ENCODE data around the gene ATXN1. TPM values are rescaled to one million over a fixed set of nuclear protein-coding genes. Genes with fewer than 3 reads are reported as not detected.

Gene ATXN1
- total and polyA plus RNA-seq, 2 experiments from 2014 or later = 14.2 to 20.1 TPM

DNA sequence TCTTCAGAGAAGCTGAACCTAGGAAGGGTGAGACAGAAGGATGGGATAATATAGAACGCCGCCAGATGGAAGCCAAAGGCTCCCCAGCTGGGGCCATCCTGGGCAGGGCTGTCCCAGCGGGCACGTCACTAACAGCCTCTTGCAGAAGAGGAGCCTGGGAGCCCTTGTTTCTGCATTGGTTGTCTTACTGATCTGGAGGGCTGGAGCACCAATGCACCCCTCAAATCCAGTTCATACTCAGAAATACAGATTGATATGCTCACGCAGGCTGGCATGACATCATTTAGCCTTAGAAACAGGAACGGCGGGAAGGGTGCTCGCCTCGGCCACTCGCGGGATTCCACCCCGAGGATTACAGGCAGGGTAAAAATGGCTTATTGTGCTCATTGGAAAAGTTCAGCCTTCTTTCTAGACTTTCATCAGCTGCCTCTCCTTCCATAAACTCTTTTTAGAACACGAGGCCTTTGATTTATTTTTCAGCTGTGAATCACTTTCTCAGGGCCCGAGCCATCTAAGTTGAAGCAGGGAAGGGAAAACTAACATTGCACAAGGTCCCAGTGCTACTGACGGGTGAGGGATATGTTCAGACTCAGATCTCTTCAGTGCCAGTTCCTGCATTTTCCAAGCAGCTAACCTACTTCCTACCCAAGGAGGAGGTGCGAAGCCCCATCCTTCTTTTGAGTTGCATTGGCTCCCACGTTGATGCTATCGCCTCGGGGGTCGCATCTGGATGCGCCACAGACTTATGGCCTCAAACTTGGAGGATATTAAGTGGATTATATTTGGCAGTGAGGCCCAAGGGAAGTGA, 440.5 kb downstream of the ATXN1 start:
- Histone ChIP-seq H3K9me2 (ENCODE audit: insufficient read depth) (no peaks in the 10 kb centered on the region), H3F3A (ENCODE audit: insufficient read depth) (peaks cover 57% of the 10 kb centered on the region), H3K4me1 (ENCODE audit: insufficient read depth) (peaks cover 48% of the 10 kb centered on the region), H3K27me3 (replicated peaks; ENCODE audit: insufficient read depth) (no peaks in the 10 kb centered on the region), H3K27ac (peak overlapping the region; percentile 98), H4K20me1 (ENCODE audit: insufficient read depth) (no peaks in the 10 kb centered on the region), H3K9ac (peak overlapping the region; percentile 86), H3K36me3 (ENCODE audit: low read depth) (no peaks in the 10 kb centered on the region), H2AFZ (peak overlapping the region; percentile 43), H3K4me2 (ENCODE audit: unreplicated experiment) (peak overlapping the region; percentile 92), H3K9me3 (ENCODE audit: low read depth) (no peaks in the 10 kb centered on the region), H3K4me3 (peak overlapping the region; percentile 65), H3K79me2 (ENCODE audit: insufficient read depth) (peaks cover 15% of the 10 kb centered on the region; the same call in 1 of the 2 replicates)
- DNase-seq = peak; percentile 87
- WGBS, 2 experiments (ENCODE audit: low coverage in 1 of 2, low lambda C conversion rate in 2 of 2, missing lambda C conversion rate in 2 of 2) = 27 to 28% methylated on average over 21 of the region's 21 CpGs
- in situ Hi-C loops (cut with MboI) = no loop called here
- TF ChIP-seq EZH2phosphoT487 (IDR thresholded peaks at IDR 0.05; ENCODE audit: insufficient read depth, low read depth) (no peak), EZH2 (IDR thresholded peaks at IDR 0.05; ENCODE audit: insufficient read depth, poor library complexity, severe bottlenecking) (no peak)

DNA sequence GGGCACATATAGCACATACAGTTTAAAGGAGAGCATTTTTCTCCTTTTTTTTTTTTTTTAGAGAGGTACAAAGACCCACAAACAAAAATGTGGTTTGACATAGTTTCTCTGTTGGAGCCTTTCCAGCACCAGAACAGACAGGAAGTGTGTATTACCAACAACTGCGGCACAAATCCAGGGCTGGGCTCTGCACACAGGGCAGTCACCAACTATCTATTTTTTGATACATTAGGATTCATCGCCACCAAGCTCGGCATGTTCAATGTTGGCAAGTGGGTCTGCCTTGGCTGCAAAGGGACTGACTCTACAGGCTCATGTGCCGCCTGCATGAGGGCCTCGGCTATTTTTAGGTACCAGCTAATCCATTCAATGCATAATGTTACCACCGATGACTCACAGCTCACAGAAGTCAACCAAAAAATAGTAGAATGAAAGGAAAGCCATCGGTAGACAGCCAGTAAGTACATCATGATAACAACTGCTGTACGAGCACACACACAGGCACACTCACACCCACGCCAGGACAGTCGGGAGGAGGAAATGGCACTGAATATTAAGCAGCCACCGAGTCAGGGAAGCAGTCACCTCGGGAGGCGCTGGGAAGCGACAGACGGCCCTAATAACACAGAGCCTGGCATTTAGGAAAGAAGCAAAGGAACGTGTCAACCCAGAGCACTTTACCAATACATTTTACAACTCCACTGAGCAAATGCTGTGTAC, 441.3 kb downstream of the ATXN1 start:
- peak; percentile 99 for DNase-seq
- Histone ChIP-seq H3K27ac (peak overlapping the region; percentile 98), H3K27me3 (replicated peaks; ENCODE audit: insufficient read depth) (no peaks in the 10 kb centered on the region), H4K20me1 (ENCODE audit: insufficient read depth) (no peaks in the 10 kb centered on the region), H3K9me3 (ENCODE audit: low read depth) (no peaks in the 10 kb centered on the region), H3F3A (ENCODE audit: insufficient read depth) (peaks cover 57% of the 10 kb centered on the region), H3K4me1 (ENCODE audit: insufficient read depth) (peaks cover 48% of the 10 kb centered on the region), H3K4me2 (ENCODE audit: unreplicated experiment) (peak overlapping the region; percentile 92), H3K9me2 (ENCODE audit: insufficient read depth) (no peaks in the 10 kb centered on the region), H3K79me2 (ENCODE audit: insufficient read depth) (peaks cover 11% of the 10 kb centered on the region; the same call in 1 of the 2 replicates), H3K4me3 (peak overlapping the region; percentile 65), H2AFZ (peak overlapping the region; percentile 43), H3K9ac (peak overlapping the region; percentile 86), H3K36me3 (ENCODE audit: low read depth) (no peaks in the 10 kb centered on the region)
- in situ Hi-C loops (cut with MboI) = no loop called here
- TF ChIP-seq EZH2 (IDR thresholded peaks at IDR 0.05; ENCODE audit: insufficient read depth, poor library complexity, severe bottlenecking) (no peak), EZH2phosphoT487 (IDR thresholded peaks at IDR 0.05; ENCODE audit: insufficient read depth, low read depth) (no peak)
- WGBS, 2 experiments (ENCODE audit: low coverage in 1 of 2, low lambda C conversion rate in 2 of 2, missing lambda C conversion rate in 2 of 2) = 0 to 1% methylated on average over 16 of the region's 16 CpGs

DNA sequence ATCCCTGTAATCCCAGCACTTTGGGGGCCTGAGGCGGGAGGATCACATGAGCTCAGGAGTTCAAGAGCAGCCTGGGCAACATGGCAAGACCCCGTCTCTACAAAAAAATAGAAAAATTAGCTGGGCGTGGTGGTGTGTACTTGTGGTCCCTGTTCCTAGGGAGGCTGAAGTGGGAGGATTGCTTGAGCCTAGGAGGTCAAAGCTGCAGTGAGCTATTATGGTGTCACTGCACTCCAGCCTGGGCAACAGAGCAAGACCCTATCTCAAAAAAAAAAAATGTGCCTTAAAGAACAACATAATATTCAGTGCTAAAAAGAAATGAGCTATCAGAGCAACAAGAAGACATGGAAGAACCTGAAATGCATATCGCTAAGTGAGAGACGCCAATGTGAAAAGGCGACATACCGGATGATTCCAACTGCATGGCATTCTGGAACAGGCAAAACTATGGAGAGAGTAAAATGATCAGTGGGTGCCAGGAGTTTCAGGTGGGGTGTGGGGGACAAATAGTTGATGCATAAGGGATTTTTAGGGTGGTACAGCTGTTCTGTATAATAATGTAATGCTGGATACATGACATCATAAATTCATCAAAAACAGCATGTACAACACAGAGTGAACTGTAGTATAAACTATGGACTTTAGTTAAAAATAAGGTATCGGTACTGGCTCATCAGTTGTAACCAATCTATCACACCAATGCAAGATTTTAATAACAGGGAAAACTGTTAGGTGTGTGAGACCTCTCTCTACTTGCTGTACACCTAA, 442.1 kb downstream of the ATXN1 start:
- no peak overlapping the region for H2AFZ ChIP-seq
- H3F3A ChIP-seq (ENCODE audit: insufficient read depth) = peaks cover 57% of the 10 kb centered on the region
- peaks cover 48% of the 10 kb centered on the region for H3K4me1 ChIP-seq (ENCODE audit: insufficient read depth)
- no peak for DNase-seq
- H3K9me3 ChIP-seq (ENCODE audit: low read depth) = no peaks in the 10 kb centered on the region
- in situ Hi-C loops (cut with MboI) = no loop called here
- H3K4me2 ChIP-seq (ENCODE audit: unreplicated experiment) = peak overlapping the region; percentile 74
- no peaks in the 10 kb centered on the region for H3K9me2 ChIP-seq (ENCODE audit: insufficient read depth)
- no peaks in the 10 kb centered on the region for H3K36me3 ChIP-seq (ENCODE audit: low read depth)
- peak overlapping the region; percentile 65 for H3K4me3 ChIP-seq
- TF ChIP-seq EZH2phosphoT487 (IDR thresholded peaks at IDR 0.05; ENCODE audit: insufficient read depth, low read depth) = no peak
- TF ChIP-seq EZH2 (IDR thresholded peaks at IDR 0.05; ENCODE audit: insufficient read depth, poor library complexity, severe bottlenecking) = no peak
- H3K79me2 ChIP-seq (ENCODE audit: insufficient read depth) = peaks cover 11% of the 10 kb centered on the region; the same call in 1 of the 2 replicates
- no peaks in the 10 kb centered on the region for H3K27me3 ChIP-seq (replicated peaks; ENCODE audit: insufficient read depth)
- H3K27ac ChIP-seq = peak overlapping the region; percentile 98
- peak overlapping the region; percentile 86 for H3K9ac ChIP-seq
- 89 to 90% methylated on average over 8 of the region's 8 CpGs for WGBS, 2 experiments (ENCODE audit: low coverage in 1 of 2, low lambda C conversion rate in 2 of 2, missing lambda C conversion rate in 2 of 2)
- no peaks in the 10 kb centered on the region for H4K20me1 ChIP-seq (ENCODE audit: insufficient read depth)

DNA sequence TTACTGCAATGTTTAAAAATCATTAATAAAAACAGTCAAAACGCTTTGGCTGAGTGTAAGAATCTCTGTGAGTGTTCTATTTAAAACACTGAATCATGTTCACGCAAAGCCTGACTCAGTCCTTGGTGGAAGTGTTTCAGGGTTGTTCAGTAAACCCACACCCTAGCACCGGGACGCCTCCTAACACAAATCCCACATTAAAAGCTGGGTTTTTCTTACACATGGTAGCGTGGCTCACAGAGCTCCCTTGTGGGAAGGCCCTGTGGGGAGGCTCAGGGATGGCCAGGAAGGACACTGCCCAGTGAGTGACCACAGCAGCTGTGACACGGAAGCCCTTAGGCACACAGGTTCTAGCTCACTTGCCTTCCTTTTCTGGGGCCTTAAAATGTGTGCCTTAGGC, 442.7 kb downstream of the ATXN1 start:
- Histone ChIP-seq H4K20me1 (ENCODE audit: insufficient read depth) (no peaks in the 10 kb centered on the region), H3K9ac (peak overlapping the region; percentile 86), H3K27ac (peak overlapping the region; percentile 98), H3K9me3 (ENCODE audit: low read depth) (no peaks in the 10 kb centered on the region), H3K9me2 (ENCODE audit: insufficient read depth) (no peaks in the 10 kb centered on the region), H3K36me3 (ENCODE audit: low read depth) (no peaks in the 10 kb centered on the region), H3F3A (ENCODE audit: insufficient read depth) (peaks cover 57% of the 10 kb centered on the region), H3K4me3 (peak overlapping the region; percentile 33), H3K4me2 (ENCODE audit: unreplicated experiment) (peak overlapping the region; percentile 74), H3K27me3 (replicated peaks; ENCODE audit: insufficient read depth) (no peaks in the 10 kb centered on the region), H3K79me2 (ENCODE audit: insufficient read depth) (0 out of 2 replicates have a peak, but pooled peaks cover 7% of the 10 kb centered on the region), H3K4me1 (ENCODE audit: insufficient read depth) (peaks cover 48% of the 10 kb centered on the region), H2AFZ (no peak overlapping the region)
- in situ Hi-C loops (cut with MboI) = no loop called here
- peak; percentile 97 for DNase-seq
- 1% methylated on average over 6 of the region's 6 CpGs for WGBS, 2 experiments (ENCODE audit: low coverage in 1 of 2, low lambda C conversion rate in 2 of 2, missing lambda C conversion rate in 2 of 2)
- TF ChIP-seq EZH2 (IDR thresholded peaks at IDR 0.05; ENCODE audit: insufficient read depth, poor library complexity, severe bottlenecking) (no peak), EZH2phosphoT487 (IDR thresholded peaks at IDR 0.05; ENCODE audit: insufficient read depth, low read depth) (no peak)

Measured in GM23248 (cell line).